Measurements from ENCODE around the gene DOCK9.
"Not testable (repeated sequence)": the region's sequence is repeated elsewhere in the genome, so short reads cannot be mapped to it uniquely, and the experiment has no call there.

Gene DOCK9

GRCh38 chr13:98824376-98825160 is 153.3 kb downstream of the DOCK9 start:
- no peaks in the 10 kb centered on the region for H3K27me3 Mint-ChIP-seq
- no peak overlapping the region for H3K4me3 Mint-ChIP-seq
- H3K9me3 Mint-ChIP-seq = no peaks in the 10 kb centered on the region
- peaks cover 17% of the 10 kb centered on the region for H3K4me1 Mint-ChIP-seq (ENCODE audit: low read depth)
- H3K27ac Mint-ChIP-seq = no peak overlapping the region
- H3K36me3 Mint-ChIP-seq (ENCODE audit: low read depth) = peaks cover 36% of the 10 kb centered on the region

- peaks cover 36% of the 10 kb centered on the region for H3K36me3 Mint-ChIP-seq (ENCODE audit: low read depth)
- H3K4me1 Mint-ChIP-seq (ENCODE audit: low read depth) = peaks cover 17% of the 10 kb centered on the region
- H3K27me3 Mint-ChIP-seq = no peaks in the 10 kb centered on the region
- no peaks in the 10 kb centered on the region for H3K9me3 Mint-ChIP-seq
- H3K27ac Mint-ChIP-seq = no peak overlapping the region
- no peak overlapping the region for H3K4me3 Mint-ChIP-seq
These were observed 154.4 kb downstream of the DOCK9 start for GRCh38 chr13:98823442-98823841.

- Mint-ChIP-seq H3K9me3 (no peaks in the 10 kb centered on the region), H3K4me1 (ENCODE audit: low read depth) (peaks cover 17% of the 10 kb centered on the region), H3K27me3 (no peaks in the 10 kb centered on the region), H3K36me3 (ENCODE audit: low read depth) (peaks cover 29% of the 10 kb centered on the region), H3K27ac (no peak overlapping the region), H3K4me3 (no peak overlapping the region)
These were observed 155.6 kb downstream of the DOCK9 start for GRCh38 chr13:98822225-98822606.

- H3K36me3 Mint-ChIP-seq (ENCODE audit: low read depth) = peaks cover 35% of the 10 kb centered on the region
- H3K4me3 Mint-ChIP-seq = no peak overlapping the region
- H3K4me1 Mint-ChIP-seq (ENCODE audit: low read depth) = peaks cover 15% of the 10 kb centered on the region
- no peaks in the 10 kb centered on the region for H3K9me3 Mint-ChIP-seq
- H3K27ac Mint-ChIP-seq = no peak overlapping the region
- H3K27me3 Mint-ChIP-seq = no peaks in the 10 kb centered on the region
These were observed 156.3 kb downstream of the DOCK9 start for GRCh38 chr13:98821372-98822224.

- Mint-ChIP-seq H3K4me3 (no peak overlapping the region), H3K36me3 (ENCODE audit: low read depth) (peaks cover 40% of the 10 kb centered on the region), H3K9me3 (no peaks in the 10 kb centered on the region), H3K27ac (no peak overlapping the region), H3K27me3 (no peaks in the 10 kb centered on the region), H3K4me1 (ENCODE audit: low read depth) (peaks cover 9% of the 10 kb centered on the region)
These were observed 157.0 kb downstream of the DOCK9 start for GRCh38 chr13:98820744-98821371.

- Mint-ChIP-seq H3K36me3 (ENCODE audit: low read depth) (peaks cover 37% of the 10 kb centered on the region), H3K27me3 (no peaks in the 10 kb centered on the region), H3K4me1 (ENCODE audit: low read depth) (peaks cover 6% of the 10 kb centered on the region), H3K9me3 (no peaks in the 10 kb centered on the region), H3K27ac (no peak overlapping the region), H3K4me3 (no peak overlapping the region)
These were observed 157.6 kb downstream of the DOCK9 start for GRCh38 chr13:98820300-98820699.

GRCh38 chr13:98819382-98820010 is 158.4 kb downstream of the DOCK9 start:
- no peak overlapping the region for H3K27ac Mint-ChIP-seq
- no peaks in the 10 kb centered on the region for H3K9me3 Mint-ChIP-seq
- H3K4me3 Mint-ChIP-seq = no peak overlapping the region
- no peaks in the 10 kb centered on the region for H3K4me1 Mint-ChIP-seq (ENCODE audit: low read depth)
- H3K36me3 Mint-ChIP-seq (ENCODE audit: low read depth) = peaks cover 32% of the 10 kb centered on the region
- H3K27me3 Mint-ChIP-seq = no peaks in the 10 kb centered on the region

- Mint-ChIP-seq H3K4me1 (ENCODE audit: low read depth) (no peaks in the 10 kb centered on the region), H3K36me3 (ENCODE audit: low read depth) (peaks cover 13% of the 10 kb centered on the region)
These were observed 161.5 kb downstream of the DOCK9 start for GRCh38 chr13:98816406-98816805.

GRCh38 chr13:98813993-98814392 is 163.9 kb downstream of the DOCK9 start:
- Mint-ChIP-seq H3K4me1 (ENCODE audit: low read depth) (no peaks in the 10 kb centered on the region), H3K9me3 (no peaks in the 10 kb centered on the region), H3K36me3 (ENCODE audit: low read depth) (peaks cover 18% of the 10 kb centered on the region), H3K27ac (no peak overlapping the region), H3K4me3 (no peak overlapping the region), H3K27me3 (no peaks in the 10 kb centered on the region)

More at GRCh38 chr13:98816406-98816805, 161.5 kb downstream of the DOCK9 start:
- no peaks in the 10 kb centered on the region for H3K27me3 Mint-ChIP-seq
- peak overlapping the region; percentile 26 for H3K27ac Mint-ChIP-seq
- no peak overlapping the region for H3K4me3 Mint-ChIP-seq
- H3K9me3 Mint-ChIP-seq = no peaks in the 10 kb centered on the region

GRCh38 chr13:98812186-98812790 is 165.6 kb downstream of the DOCK9 start:
- H3K9me3 Mint-ChIP-seq; H3K27ac Mint-ChIP-seq; H3K27me3 Mint-ChIP-seq; H3K4me3 Mint-ChIP-seq; H3K4me1 Mint-ChIP-seq (ENCODE audit: low read depth): not testable (repeated sequence)
- H3K36me3 Mint-ChIP-seq (ENCODE audit: low read depth) = peaks cover 28% of the 10 kb centered on the region

- Mint-ChIP-seq H3K36me3 (ENCODE audit: low read depth) (peaks cover 21% of the 10 kb centered on the region), H3K4me1 (ENCODE audit: low read depth) (no peaks in the 10 kb centered on the region), H3K27ac (no peak overlapping the region), H3K4me3 (no peak overlapping the region), H3K27me3 (no peaks in the 10 kb centered on the region), H3K9me3 (no peaks in the 10 kb centered on the region)
These were observed 167.1 kb downstream of the DOCK9 start for GRCh38 chr13:98810746-98811145.

- Mint-ChIP-seq H3K9me3 (no peaks in the 10 kb centered on the region), H3K4me1 (ENCODE audit: low read depth) (no peaks in the 10 kb centered on the region), H3K27ac (no peak overlapping the region), H3K4me3 (no peak overlapping the region), H3K27me3 (no peaks in the 10 kb centered on the region), H3K36me3 (ENCODE audit: low read depth) (peaks cover 21% of the 10 kb centered on the region)
These were observed 168.5 kb downstream of the DOCK9 start for GRCh38 chr13:98809345-98809777.

- no peaks in the 10 kb centered on the region for H3K4me1 Mint-ChIP-seq (ENCODE audit: low read depth)
- H3K4me3 Mint-ChIP-seq = no peak overlapping the region
- H3K36me3 Mint-ChIP-seq (ENCODE audit: low read depth) = peaks cover 24% of the 10 kb centered on the region
- H3K27ac Mint-ChIP-seq = no peak overlapping the region
- H3K27me3 Mint-ChIP-seq = no peaks in the 10 kb centered on the region
- H3K9me3 Mint-ChIP-seq = no peaks in the 10 kb centered on the region
These were observed 170.1 kb downstream of the DOCK9 start for GRCh38 chr13:98807774-98808173.

- no peaks in the 10 kb centered on the region for H3K4me1 Mint-ChIP-seq (ENCODE audit: low read depth)
- H3K4me3 Mint-ChIP-seq = no peak overlapping the region
- no peaks in the 10 kb centered on the region for H3K9me3 Mint-ChIP-seq
- H3K36me3 Mint-ChIP-seq (ENCODE audit: low read depth) = peaks cover 32% of the 10 kb centered on the region
- no peaks in the 10 kb centered on the region for H3K27me3 Mint-ChIP-seq
- no peak overlapping the region for H3K27ac Mint-ChIP-seq
These were observed 173.5 kb downstream of the DOCK9 start for GRCh38 chr13:98804336-98804855.

Measured in stimulated activated naive CD8-positive, alpha-beta T cell treated with anti-CD3 and anti-CD28 coated beads, Interleukin-15, Interleukin-2, amounts not matched to agents 100 ng/mL and 50 ng/mL, for 24 hours (primary cell).